GM12875 (cell line): ENCODE measurements around the gene ELF5.

Source experiments
- H3K4me3 ChIP-seq: one replicate; pipeline ENCODE4 v1.5.1; 2011; ENCODE audit warnings: low read depth, low read length, control low read depth
- CTCF ChIP-seq: IDR thresholded peaks from 2 replicates; pipeline ENCODE4 v1.5.1; 2011; ENCODE audit warnings: low read depth, mild to moderate bottlenecking, control low read depth, inconsistent platforms, low read length, moderate library complexity, borderline replicate concordance; ENCODE audit not compliant: insufficient read depth

Gene ELF5

GRCh38 chr11:34483106-34483874 lies 30.3 kb downstream of the ELF5 start:
- TF ChIP-seq CTCF, result no peak
- no peak overlapping the region for H3K4me3 ChIP-seq

GRCh38 chr11:34481307-34481706 lies 32.3 kb downstream of the ELF5 start:
- TF ChIP-seq CTCF, result no peak
- H3K4me3 ChIP-seq, result no peak overlapping the region

DNA sequence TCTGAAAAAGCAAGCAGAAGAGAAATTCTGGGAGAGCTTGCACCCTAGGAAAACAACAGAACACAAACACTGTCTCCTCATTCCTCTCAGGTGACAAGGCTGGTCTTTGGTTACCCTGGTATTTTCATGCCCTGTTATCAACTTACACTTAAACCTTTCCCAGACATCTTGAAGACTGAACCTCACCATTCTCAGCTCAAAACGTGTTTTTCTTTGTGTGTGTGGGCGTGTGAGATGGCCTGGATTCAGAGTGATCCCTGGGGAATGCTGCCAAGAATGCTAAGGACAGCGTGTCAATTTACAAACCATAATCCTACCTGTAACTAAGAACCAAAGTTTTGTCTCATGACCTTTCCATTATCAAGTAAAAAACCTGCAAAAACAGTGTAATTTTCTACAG lies 33.3 kb downstream of the ELF5 start:
- no peak overlapping the region for H3K4me3 ChIP-seq
- TF ChIP-seq CTCF, result no peak

DNA sequence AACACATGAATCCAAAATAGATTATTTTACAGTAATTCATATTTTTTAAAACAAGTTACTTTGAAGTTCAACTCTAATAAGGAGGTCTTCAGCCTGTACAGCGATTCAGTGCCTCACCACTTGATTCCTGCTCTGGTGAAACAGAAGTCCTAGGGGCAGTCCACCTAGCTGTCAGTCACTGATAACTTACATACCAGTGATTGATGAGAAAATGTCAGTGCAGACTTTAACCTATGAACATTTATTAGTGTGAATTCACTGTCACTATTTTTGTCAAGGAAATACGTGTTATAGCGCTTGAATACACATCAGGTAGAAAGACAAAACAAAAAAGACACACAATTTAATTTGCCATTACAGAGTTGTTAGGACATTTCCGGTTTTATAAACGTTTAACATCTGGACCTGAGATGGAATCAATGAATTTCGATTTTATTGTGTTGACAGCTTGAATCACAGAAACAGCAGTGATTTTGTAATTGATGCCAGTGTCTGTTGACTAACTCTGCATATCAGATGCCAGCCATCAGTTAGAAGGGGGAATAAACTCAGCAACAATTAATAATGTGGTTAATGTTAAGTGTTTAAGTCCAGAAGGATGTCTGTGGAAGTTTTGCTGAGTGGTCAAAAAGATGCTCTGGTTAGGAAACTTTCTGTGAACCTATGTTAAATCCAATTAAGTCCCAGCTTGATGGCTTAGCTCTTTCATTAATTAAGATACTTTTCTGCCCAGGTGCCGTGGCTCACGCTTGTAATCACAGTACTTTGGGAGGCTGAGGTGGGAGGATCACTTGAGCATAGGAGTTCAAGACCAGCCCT lies 34.5 kb downstream of the ELF5 start:
- no peak for TF ChIP-seq CTCF
- no peak overlapping the region for H3K4me3 ChIP-seq

GRCh38 chr11:34476849-34477248 lies 36.7 kb downstream of the ELF5 start:
- no peak overlapping the region for H3K4me3 ChIP-seq
- no peak for TF ChIP-seq CTCF

- TF ChIP-seq CTCF, result no peak
These were observed 37.9 kb downstream of the ELF5 start for GRCh38 chr11:34475656-34476055.

More at GRCh38 chr11:34475656-34476055, 37.9 kb downstream of the ELF5 start:
- no peak overlapping the region for H3K4me3 ChIP-seq
